Gastrocnemius medialis (tissue), 4 donors: ENCODE results near the gene CCNA2. TPM values are rescaled to one million over a fixed set of nuclear protein-coding genes. Genes with fewer than 3 reads are reported as not detected.

Experiments
- ATAC-seq, 2 donors: fragments of 150-250 bp; one replicate each; pipeline ENCODE4 v1.9.1; 2016
- DNase-seq, 2 donors: peaks; one replicate each; pipeline ENCODE4 v3.0.0-alpha.2; 2019
- H3K27ac ChIP-seq, 4 donors: fragments of 200-600 bp; sonication (generic); 1 replicate in 1 of 4; 2 replicates in 3 of 4; pipeline ENCODE4 v1.5.1; 2016 to 2018; ENCODE audit warnings: mild to moderate bottlenecking in 2 of 4, moderate library complexity in 1 of 4
- H3K27me3 ChIP-seq, 3 donors: fragments of 200-600 bp; sonication (generic) in 2 of 3; 1 replicate in 1 of 3; 2 replicates in 2 of 3; pipeline versions ENCODE4 v1.5.1 to v1.6.0; 2016 to 2019; ENCODE audit warnings: mild to moderate bottlenecking in 1 of 3, moderate library complexity in 1 of 3
- H3K36me3 ChIP-seq, 2 donors: fragments of 200-600 bp; sonication (generic) in 1 of 2; one replicate each; pipeline ENCODE4 v1.5.1; 2017 to 2018
- H3K4me1 ChIP-seq, 2 donors: fragments of 200-600 bp; sonication (generic) in 1 of 2; one replicate each; pipeline ENCODE4 v1.5.1; 2016 to 2017; ENCODE audit warnings: mild to moderate bottlenecking in 2 of 2
- H3K4me3 ChIP-seq, 4 donors: fragments of 200-600 bp; sonication (generic) in 3 of 4; 1 replicate in 1 of 4; 2 replicates in 3 of 4; pipeline ENCODE4 v1.5.1; 2016 to 2019; ENCODE audit warnings: mild to moderate bottlenecking in 2 of 4
- H3K9me3 ChIP-seq, 3 donors: fragments of 200-600 bp; sonication (generic) in 2 of 3; 1 replicate in 1 of 3; 2 replicates in 2 of 3; pipeline ENCODE4 v1.5.1; 2016 to 2019
- POLR2A ChIP-seq, 2 donors: fragments of 450-650 bp; IDR thresholded peaks; one replicate each; pipeline ENCODE4 v1.6.1; 2017; ENCODE audit warnings: antibody characterized with exemption in 2 of 2, mild to moderate bottlenecking in 2 of 2, moderate library complexity in 2 of 2
- in situ Hi-C, 4 donors: fragments of 200-750 bp; cut with MboI; loops; one replicate each; pipeline versions ENCODE4 v1.15.0 to v1.8.0; 2017; ENCODE audit warnings: low sequenced_read_pairs in 4 of 4
- intact Hi-C: fragments of 100-400 bp; cut with DNase I; formaldehyde crosslinking; loops from one replicate; pipeline ENCODE4 v1.15.1; 2023; ENCODE audit warnings: low total_unique reads
- total RNA-seq, 4 donors: library from RNA; depleted of rRNA; stranded (reverse); fragments of >200 nt; gene quantifications; one replicate each; pipeline versions ENCODE4 v1.1.0 to v1.2.3, GENCODE V29; 2016
- TF ChIP-seq, protein P1 (sequence below), 5 experiments: fragments of 450-650 bp in 3 of 5; fragments of 200-600 bp in 2 of 5; sonication (generic) in 2 of 5; IDR thresholded peaks in 4 of 5; conservative IDR thresholded peaks in 1 of 5; 1 replicate in 4 of 5; 2 replicates in 1 of 5; pipeline ENCODE4 v1.5.1; 2016 to 2019; ENCODE audit warnings: antibody characterized with exemption in 5 of 5, mild to moderate bottlenecking in 3 of 5, moderate library complexity in 3 of 5

The CCNA2 gene
- total RNA-seq, 4 donors from 2014 or later, result 0.20 to 0.60 (median 0.36) TPM; not detected in 1

GRCh38 chr4:121860121-121860520 is 36.4 kb upstream of the CCNA2 start:
- intact Hi-C loops, result no loop called here
- Histone ChIP-seq H3K4me3 (no peak overlapping the region), H3K36me3 (peaks cover 0 to 29% of the 10 kb centered on the region in 2 donors), H3K27ac (no peak overlapping the region), H3K27me3 (no peaks in the 10 kb centered on the region), H3K9me3 (no peaks in the 10 kb centered on the region), H3K4me1 (no peaks in the 10 kb centered on the region)
- in situ Hi-C loops, result no loop called here
- ATAC-seq (no peak), DNase-seq (no peak)
- no peak for TF ChIP-seq POLR2A (IDR thresholded peaks at IDR 0.05)
- TF ChIP-seq, protein P1, sequence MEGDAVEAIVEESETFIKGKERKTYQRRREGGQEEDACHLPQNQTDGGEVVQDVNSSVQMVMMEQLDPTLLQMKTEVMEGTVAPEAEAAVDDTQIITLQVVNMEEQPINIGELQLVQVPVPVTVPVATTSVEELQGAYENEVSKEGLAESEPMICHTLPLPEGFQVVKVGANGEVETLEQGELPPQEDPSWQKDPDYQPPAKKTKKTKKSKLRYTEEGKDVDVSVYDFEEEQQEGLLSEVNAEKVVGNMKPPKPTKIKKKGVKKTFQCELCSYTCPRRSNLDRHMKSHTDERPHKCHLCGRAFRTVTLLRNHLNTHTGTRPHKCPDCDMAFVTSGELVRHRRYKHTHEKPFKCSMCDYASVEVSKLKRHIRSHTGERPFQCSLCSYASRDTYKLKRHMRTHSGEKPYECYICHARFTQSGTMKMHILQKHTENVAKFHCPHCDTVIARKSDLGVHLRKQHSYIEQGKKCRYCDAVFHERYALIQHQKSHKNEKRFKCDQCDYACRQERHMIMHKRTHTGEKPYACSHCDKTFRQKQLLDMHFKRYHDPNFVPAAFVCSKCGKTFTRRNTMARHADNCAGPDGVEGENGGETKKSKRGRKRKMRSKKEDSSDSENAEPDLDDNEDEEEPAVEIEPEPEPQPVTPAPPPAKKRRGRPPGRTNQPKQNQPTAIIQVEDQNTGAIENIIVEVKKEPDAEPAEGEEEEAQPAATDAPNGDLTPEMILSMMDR (IDR thresholded peaks at IDR 0.05 in 4 of 5, conservative IDR thresholded peaks at IDR 0.05 in 1 of 5), result no peak

DNA sequence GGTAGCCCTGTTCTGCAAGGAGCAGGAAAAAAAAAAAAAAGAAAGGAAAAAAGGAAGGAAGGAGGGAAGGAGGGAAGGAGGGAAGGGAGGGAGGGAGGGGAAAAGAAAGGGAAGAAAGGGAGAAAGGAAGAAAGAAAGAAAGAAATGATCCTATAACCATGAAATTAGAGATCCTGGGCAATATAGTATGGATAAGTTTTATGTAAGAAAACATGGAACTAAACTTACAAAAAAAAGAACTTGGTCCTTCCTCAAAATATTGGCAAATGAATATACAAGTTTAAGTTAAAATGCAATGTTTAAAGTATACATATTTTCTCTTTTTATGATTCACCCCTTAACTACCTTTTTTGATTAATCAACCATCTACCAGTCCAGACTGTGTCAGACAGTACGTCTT is 27.7 kb upstream of the CCNA2 start:
- intact Hi-C loops, result no loop called here
- Histone ChIP-seq H3K9me3 (no peaks in the 10 kb centered on the region), H3K4me1 (no peaks in the 10 kb centered on the region), H3K36me3 (peaks cover 0 to 26% of the 10 kb centered on the region in 2 donors), H3K27me3 (no peaks in the 10 kb centered on the region), H3K4me3 (no peak overlapping the region), H3K27ac (no peak overlapping the region)
- ATAC-seq (no peak), DNase-seq (no peak)
- TF ChIP-seq, protein P1 (IDR thresholded peaks at IDR 0.05 in 4 of 5, conservative IDR thresholded peaks at IDR 0.05 in 1 of 5), result no peak
- no peak for TF ChIP-seq POLR2A (IDR thresholded peaks at IDR 0.05)
- in situ Hi-C loops, result no loop called here

GRCh38 chr4:121846662-121847061 is 23.0 kb upstream of the CCNA2 start:
- Histone ChIP-seq H3K27ac (no peak overlapping the region), H3K9me3 (no peaks in the 10 kb centered on the region), H3K36me3 (peaks cover 0 to 46% of the 10 kb centered on the region in 2 donors), H3K4me3 (no peak overlapping the region), H3K27me3 (no peaks in the 10 kb centered on the region), H3K4me1 (no peaks in the 10 kb centered on the region)
- ATAC-seq, result no peak
- intact Hi-C loops, result no loop called here
- no peak for TF ChIP-seq POLR2A (IDR thresholded peaks at IDR 0.05)
- TF ChIP-seq, protein P1 (IDR thresholded peaks at IDR 0.05 in 4 of 5, conservative IDR thresholded peaks at IDR 0.05 in 1 of 5), result no peak
- in situ Hi-C loops, result no loop called here
- no peak for DNase-seq

DNA sequence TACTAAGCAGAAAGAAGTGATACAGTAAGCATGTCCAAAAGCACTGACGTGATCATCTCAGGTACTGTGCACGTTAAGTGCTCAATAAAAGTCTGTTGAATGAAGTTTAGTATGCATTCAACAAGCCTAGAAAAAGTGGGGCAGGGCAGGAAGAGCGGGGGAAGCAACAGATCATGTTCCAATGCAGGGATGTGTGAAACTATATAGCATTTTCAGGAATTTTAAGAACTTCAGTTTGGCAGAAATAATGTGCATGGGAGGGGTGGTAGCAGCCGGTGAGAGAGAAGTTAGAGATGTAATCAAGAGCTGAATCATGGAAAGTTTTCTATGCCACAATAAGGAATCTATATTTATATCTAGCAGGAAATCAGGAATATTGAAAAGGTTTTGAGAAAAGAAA is 19.2 kb upstream of the CCNA2 start:
- no peak for ATAC-seq
- DNase-seq, result no peak
- Histone ChIP-seq H3K27ac (no peak overlapping the region), H3K4me3 (no peak overlapping the region), H3K4me1 (no peaks in the 10 kb centered on the region), H3K36me3 (peaks cover 0 to 41% of the 10 kb centered on the region in 2 donors), H3K27me3 (no peaks in the 10 kb centered on the region), H3K9me3 (no peaks in the 10 kb centered on the region)
- TF ChIP-seq, protein P1 (IDR thresholded peaks at IDR 0.05 in 4 of 5, conservative IDR thresholded peaks at IDR 0.05 in 1 of 5), result no peak
- no peak for TF ChIP-seq POLR2A (IDR thresholded peaks at IDR 0.05)
- intact Hi-C loops (no loop called here), in situ Hi-C loops (no loop called here)

GRCh38 chr4:121838136-121838535 is 14.5 kb upstream of the CCNA2 start:
- ATAC-seq (no peak), DNase-seq (no peak)
- in situ Hi-C loops (no loop called here), intact Hi-C loops (no loop called here)
- Histone ChIP-seq H3K27ac (no peak overlapping the region), H3K36me3 (peaks cover 0 to 14% of the 10 kb centered on the region in 2 donors), H3K4me3 (no peak overlapping the region), H3K4me1 (no peaks in the 10 kb centered on the region), H3K9me3 (no peaks in the 10 kb centered on the region), H3K27me3 (no peaks in the 10 kb centered on the region)
- TF ChIP-seq, protein P1 (IDR thresholded peaks at IDR 0.05 in 4 of 5, conservative IDR thresholded peaks at IDR 0.05 in 1 of 5), result no peak
- no peak for TF ChIP-seq POLR2A (IDR thresholded peaks at IDR 0.05)
